Measurements from ENCODE around the gene DHRS7C.

DNA sequence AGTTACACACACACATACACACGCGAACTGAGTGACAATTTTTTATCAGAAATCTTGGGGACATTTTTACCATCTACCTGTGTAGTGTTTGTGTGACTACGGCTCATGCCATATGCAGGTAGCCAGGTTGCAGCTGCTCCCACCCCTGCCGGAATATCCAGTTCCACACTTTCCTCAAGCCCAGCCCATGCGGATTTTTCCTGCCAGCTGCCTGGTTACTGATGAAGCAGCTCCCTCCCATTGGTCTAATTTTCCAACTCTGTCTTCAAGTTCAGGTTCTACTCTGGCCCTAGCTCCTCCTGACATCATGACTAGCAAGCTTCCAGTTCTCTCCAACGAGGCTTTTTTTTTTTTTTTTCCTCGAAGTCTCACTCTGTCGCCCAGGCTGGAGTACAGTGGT is 25.7 kb upstream of the DHRS7C start:
- TF ChIP-seq, protein P1, sequence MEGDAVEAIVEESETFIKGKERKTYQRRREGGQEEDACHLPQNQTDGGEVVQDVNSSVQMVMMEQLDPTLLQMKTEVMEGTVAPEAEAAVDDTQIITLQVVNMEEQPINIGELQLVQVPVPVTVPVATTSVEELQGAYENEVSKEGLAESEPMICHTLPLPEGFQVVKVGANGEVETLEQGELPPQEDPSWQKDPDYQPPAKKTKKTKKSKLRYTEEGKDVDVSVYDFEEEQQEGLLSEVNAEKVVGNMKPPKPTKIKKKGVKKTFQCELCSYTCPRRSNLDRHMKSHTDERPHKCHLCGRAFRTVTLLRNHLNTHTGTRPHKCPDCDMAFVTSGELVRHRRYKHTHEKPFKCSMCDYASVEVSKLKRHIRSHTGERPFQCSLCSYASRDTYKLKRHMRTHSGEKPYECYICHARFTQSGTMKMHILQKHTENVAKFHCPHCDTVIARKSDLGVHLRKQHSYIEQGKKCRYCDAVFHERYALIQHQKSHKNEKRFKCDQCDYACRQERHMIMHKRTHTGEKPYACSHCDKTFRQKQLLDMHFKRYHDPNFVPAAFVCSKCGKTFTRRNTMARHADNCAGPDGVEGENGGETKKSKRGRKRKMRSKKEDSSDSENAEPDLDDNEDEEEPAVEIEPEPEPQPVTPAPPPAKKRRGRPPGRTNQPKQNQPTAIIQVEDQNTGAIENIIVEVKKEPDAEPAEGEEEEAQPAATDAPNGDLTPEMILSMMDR (IDR thresholded peaks at IDR 0.05): no peak
- no peak for TF ChIP-seq POLR2A (IDR thresholded peaks at IDR 0.05)
- no peak for TF ChIP-seq POLR2AphosphoS5 (IDR thresholded peaks at IDR 0.05)

Data from stomach (tissue), 4 donors.